Bronchial epithelial cell (primary cell): Measurements from ENCODE around the gene RNF145. TPM values are rescaled to one million over a fixed set of nuclear protein-coding genes. Genes with fewer than 3 reads are reported as not detected.
"Not testable (repeated sequence)": the region's sequence is repeated elsewhere in the genome, so short reads cannot be mapped to it uniquely, and the experiment has no call there.

Experiments
- DNase-seq: peaks from one replicate; pipeline ENCODE4 v3.0.0-alpha.2; 2010; ENCODE audit warnings: low read depth
- FAIRE-seq: peaks from 2 replicates; lab custom pipeline; 2011; peaks lifted over from hg19 to GRCh38; lab: Jason Lieb, UNC
- H3K27me3 ChIP-seq: 2 replicates; pipeline ENCODE4 v1.5.1; 2011; ENCODE audit warnings: low read length; ENCODE audit not compliant: control insufficient read depth, insufficient read depth
- H3K36me3 ChIP-seq: 2 replicates; pipeline ENCODE4 v1.5.1; 2011; ENCODE audit warnings: low read length; ENCODE audit not compliant: control insufficient read depth, insufficient read depth
- H3K4me3 ChIP-seq: 2 replicates; pipeline ENCODE4 v1.5.1; 2011; ENCODE audit warnings: mild to moderate bottlenecking, low read depth, low read length, control low read depth
- total RNA-seq: library from RNA; depleted of rRNA; stranded (reverse); fragments of >200 nt; gene quantifications from 2 replicates; pipeline ENCODE4 v1.2.1, GENCODE V29; 2014
- TF ChIP-seq, protein P1 (sequence below): IDR thresholded peaks from 2 replicates; pipeline ENCODE4 v1.5.1; 2011; ENCODE audit warnings: mild to moderate bottlenecking, moderate library complexity, low read length, control low read depth, inconsistent platforms; ENCODE audit not compliant: insufficient read depth, severe bottlenecking

RNF145 gene
- total RNA-seq, 1 donor from 2014 or later: 84.2 TPM

DNA sequence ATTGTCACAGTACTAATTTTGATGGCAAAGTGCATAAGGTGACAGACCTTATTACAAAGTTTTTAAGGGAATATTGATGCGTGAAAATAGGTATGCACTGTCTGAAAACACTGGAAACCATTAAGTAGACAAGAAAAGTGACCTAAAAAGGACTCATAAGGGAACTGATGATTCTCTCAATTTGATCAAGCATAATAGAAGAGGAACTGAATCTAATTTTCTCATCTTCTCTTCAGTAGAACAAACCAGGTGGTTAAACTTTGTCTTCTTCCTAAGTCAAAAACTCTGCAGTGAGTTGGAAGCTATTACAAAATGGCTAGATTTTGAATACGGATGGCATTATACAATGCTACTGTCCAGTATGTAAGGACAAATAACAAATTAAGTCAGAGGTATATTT is 53.4 kb downstream of the RNF145 start:
- Histone ChIP-seq H3K36me3 (peaks cover 11% of the 10 kb centered on the region), H3K4me3 (no peak overlapping the region), H3K27me3 (no peaks in the 10 kb centered on the region)
- DNase-seq (no peak), FAIRE-seq (no peak)
- TF ChIP-seq, protein P1, sequence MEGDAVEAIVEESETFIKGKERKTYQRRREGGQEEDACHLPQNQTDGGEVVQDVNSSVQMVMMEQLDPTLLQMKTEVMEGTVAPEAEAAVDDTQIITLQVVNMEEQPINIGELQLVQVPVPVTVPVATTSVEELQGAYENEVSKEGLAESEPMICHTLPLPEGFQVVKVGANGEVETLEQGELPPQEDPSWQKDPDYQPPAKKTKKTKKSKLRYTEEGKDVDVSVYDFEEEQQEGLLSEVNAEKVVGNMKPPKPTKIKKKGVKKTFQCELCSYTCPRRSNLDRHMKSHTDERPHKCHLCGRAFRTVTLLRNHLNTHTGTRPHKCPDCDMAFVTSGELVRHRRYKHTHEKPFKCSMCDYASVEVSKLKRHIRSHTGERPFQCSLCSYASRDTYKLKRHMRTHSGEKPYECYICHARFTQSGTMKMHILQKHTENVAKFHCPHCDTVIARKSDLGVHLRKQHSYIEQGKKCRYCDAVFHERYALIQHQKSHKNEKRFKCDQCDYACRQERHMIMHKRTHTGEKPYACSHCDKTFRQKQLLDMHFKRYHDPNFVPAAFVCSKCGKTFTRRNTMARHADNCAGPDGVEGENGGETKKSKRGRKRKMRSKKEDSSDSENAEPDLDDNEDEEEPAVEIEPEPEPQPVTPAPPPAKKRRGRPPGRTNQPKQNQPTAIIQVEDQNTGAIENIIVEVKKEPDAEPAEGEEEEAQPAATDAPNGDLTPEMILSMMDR: no peak

DNA sequence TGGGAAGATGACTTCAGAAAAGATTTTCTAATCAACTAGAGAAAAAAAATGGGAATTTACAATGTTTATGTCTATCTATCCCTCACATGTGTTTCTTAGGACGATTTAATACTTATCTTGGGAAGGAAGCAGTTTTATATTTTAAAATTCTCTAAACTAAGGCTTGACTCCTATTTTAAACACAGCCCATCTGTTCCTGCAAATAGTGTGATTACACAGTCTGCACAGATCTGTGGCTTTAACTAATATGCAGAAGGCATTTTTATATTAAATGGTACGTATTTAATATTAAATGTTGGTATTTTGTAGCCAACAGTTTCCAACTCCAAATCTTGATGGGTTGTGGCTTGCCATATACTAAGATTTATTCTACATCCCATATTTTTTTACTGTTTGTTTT is 56.5 kb downstream of the RNF145 start:
- H3K36me3 ChIP-seq: peaks cover 4% of the 10 kb centered on the region
- H3K4me3 ChIP-seq: no peak overlapping the region
- FAIRE-seq: no peak
- no peaks in the 10 kb centered on the region for H3K27me3 ChIP-seq
- TF ChIP-seq, protein P1: no peak
- DNase-seq: no peak

DNA sequence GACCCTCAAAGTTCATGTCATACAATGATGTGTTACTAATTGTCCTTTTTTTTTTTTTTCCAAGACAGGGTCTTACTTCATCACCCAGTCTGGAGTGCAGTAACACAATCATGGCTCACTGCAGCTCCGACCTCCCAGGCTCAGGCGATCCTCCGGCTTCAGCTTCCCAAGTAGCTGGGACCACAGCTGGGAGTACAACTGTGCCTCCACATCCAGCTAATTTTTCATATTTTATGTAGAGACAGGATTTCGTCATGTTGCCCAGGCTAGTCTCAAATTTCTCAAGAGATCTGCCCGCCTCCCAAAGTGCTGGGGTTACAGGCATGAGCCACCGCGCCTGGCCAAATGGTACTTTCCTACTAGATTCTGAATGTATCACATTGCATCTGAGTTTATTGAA is 60.3 kb downstream of the RNF145 start:
- Histone ChIP-seq H3K27me3 (no peaks in the 10 kb centered on the region), H3K36me3 (no peaks in the 10 kb centered on the region), H3K4me3 (no peak overlapping the region)
- TF ChIP-seq, protein P1: no peak
- no peak for FAIRE-seq
- DNase-seq: no peak

DNA sequence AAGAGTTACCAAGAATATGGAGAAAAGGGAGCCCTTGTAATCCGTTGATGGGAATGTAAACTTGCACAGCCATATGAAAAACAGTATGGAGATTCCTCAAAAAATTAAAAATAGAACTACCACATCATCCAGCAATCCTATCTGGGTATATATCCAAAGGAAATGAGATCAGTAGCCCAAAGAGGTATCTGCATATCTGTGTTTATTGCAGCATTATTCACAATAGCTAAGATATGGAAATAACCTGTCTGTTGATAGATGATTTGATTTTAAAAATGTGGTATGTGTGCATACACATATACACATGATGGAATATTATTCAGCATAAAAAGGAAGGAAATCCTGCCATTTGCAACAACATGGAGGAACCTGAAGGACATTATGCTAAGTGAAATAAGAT is 61.4 kb downstream of the RNF145 start:
- H3K36me3 ChIP-seq: no peaks in the 10 kb centered on the region
- no peak for DNase-seq
- no peaks in the 10 kb centered on the region for H3K27me3 ChIP-seq
- H3K4me3 ChIP-seq: no peak overlapping the region
- FAIRE-seq: no peak
- TF ChIP-seq, protein P1: no peak

DNA sequence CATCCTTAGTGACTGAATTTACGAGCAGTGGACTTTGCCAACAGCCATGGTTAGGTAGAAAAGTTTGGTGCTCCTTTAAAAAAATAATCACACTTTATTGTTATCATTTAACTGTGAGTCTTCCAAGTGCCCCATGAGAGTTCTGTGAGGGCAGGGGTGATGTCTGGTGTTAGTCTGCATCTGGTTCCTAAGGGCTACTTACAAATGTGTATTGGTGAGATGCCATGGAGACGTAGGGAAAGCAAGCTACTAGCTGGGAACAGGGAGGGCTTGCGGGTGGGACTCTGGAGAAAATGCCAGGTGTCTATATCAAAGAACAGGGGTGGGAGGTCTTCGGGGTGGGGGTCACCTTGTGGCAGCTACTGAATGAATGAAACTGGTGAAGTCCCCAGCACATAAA is 62.5 kb downstream of the RNF145 start:
- TF ChIP-seq, protein P1: no peak
- Histone ChIP-seq H3K4me3 (no peak overlapping the region), H3K27me3 (no peaks in the 10 kb centered on the region), H3K36me3 (no peaks in the 10 kb centered on the region)
- FAIRE-seq (no peak), DNase-seq (no peak)

DNA sequence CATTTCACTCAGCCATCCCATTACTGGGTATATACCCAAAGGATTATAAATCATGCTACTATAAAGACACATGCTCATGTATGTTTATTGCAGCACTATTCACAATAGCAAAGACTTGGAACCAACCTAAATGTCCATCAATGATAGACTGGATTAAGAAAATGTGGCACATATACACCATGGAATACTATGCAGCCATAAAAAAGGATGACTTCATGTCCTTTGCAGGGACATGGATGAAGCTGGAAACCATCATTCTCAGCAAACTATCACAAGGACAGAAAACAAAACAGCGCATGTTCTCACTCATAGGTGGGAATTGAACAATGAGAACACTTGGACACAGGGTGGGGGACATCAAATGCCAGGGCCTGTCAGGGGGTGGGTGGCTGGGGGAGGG is 64.2 kb downstream of the RNF145 start:
- not testable (repeated sequence) for H3K27me3 ChIP-seq, FAIRE-seq, H3K4me3 ChIP-seq, DNase-seq, H3K36me3 ChIP-seq
